ENCODE measurements around the gene PLEKHG5.
A peak's percentile ranks its signal among the peaks of the same experiment; 100 is the strongest.

Gene PLEKHG5

GRCh38 chr1:6450005-6450450 is 41.4 kb downstream of the PLEKHG5 start:
- TF ChIP-seq EZH2phosphoT487 (conservative IDR thresholded peaks at IDR 0.05; ENCODE audit: low read length) (no peak), CTCF (IDR thresholded peaks at IDR 0.05; ENCODE audit: insufficient read depth, low read length, poor library complexity, severe bottlenecking) (no peak)
- H3K27me3 ChIP-seq (ENCODE audit: low read length): no peaks in the 10 kb centered on the region

GRCh38 chr1:6448749-6449631 is 42.5 kb downstream of the PLEKHG5 start:
- H3K4me3 ChIP-seq (ENCODE audit: insufficient read depth, low read length, poor library complexity, severe bottlenecking): no peak overlapping the region
- H3K9ac ChIP-seq (ENCODE audit: low read length): no peak overlapping the region
- no peaks in the 10 kb centered on the region for H3K9me2 ChIP-seq (replicated peaks; ENCODE audit: insufficient read depth, low read length)
- no peaks in the 10 kb centered on the region for H3K27me3 ChIP-seq (ENCODE audit: low read length)
- H3K27ac ChIP-seq (ENCODE audit: low read depth, low read length): no peak overlapping the region
- H3K9me3 ChIP-seq (ENCODE audit: insufficient read depth, low read length): no peaks in the 10 kb centered on the region
- no peaks in the 10 kb centered on the region for H3K79me2 ChIP-seq (ENCODE audit: insufficient read depth, low read length)
- no peak overlapping the region for H3K4me2 ChIP-seq (ENCODE audit: low read depth, low read length, poor library complexity, severe bottlenecking)
- no peaks in the 10 kb centered on the region for H3F3A ChIP-seq (ENCODE audit: insufficient read depth)
- no peaks in the 10 kb centered on the region for H3K36me3 ChIP-seq (ENCODE audit: low read length)
- H4K20me1 ChIP-seq (ENCODE audit: low read depth, low read length): no peaks in the 10 kb centered on the region
- H2AFZ ChIP-seq (ENCODE audit: low read depth, low read length, severe bottlenecking): no peak overlapping the region
- no peak for TF ChIP-seq EZH2phosphoT487 (conservative IDR thresholded peaks at IDR 0.05; ENCODE audit: low read length)
- TF ChIP-seq CTCF (IDR thresholded peaks at IDR 0.05; ENCODE audit: insufficient read depth, low read length, poor library complexity, severe bottlenecking): no peak

More at GRCh38 chr1:6450005-6450450, 41.4 kb downstream of the PLEKHG5 start:
- Histone ChIP-seq H3K9me2 (replicated peaks; ENCODE audit: insufficient read depth, low read length) (no peaks in the 10 kb centered on the region), H3F3A (ENCODE audit: insufficient read depth) (no peaks in the 10 kb centered on the region), H4K20me1 (ENCODE audit: low read depth, low read length) (no peaks in the 10 kb centered on the region), H3K9me3 (ENCODE audit: insufficient read depth, low read length) (no peaks in the 10 kb centered on the region), H3K79me2 (ENCODE audit: insufficient read depth, low read length) (no peaks in the 10 kb centered on the region), H2AFZ (ENCODE audit: low read depth, low read length, severe bottlenecking) (no peak overlapping the region), H3K9ac (ENCODE audit: low read length) (no peak overlapping the region), H3K4me3 (ENCODE audit: insufficient read depth, low read length, poor library complexity, severe bottlenecking) (no peak overlapping the region), H3K4me2 (ENCODE audit: low read depth, low read length, poor library complexity, severe bottlenecking) (no peak overlapping the region), H3K27ac (ENCODE audit: low read depth, low read length) (no peak overlapping the region), H3K36me3 (ENCODE audit: low read length) (no peaks in the 10 kb centered on the region)

- Histone ChIP-seq H2AFZ (ENCODE audit: low read depth, low read length, severe bottlenecking) (no peak overlapping the region), H3K9me2 (replicated peaks; ENCODE audit: insufficient read depth, low read length) (no peaks in the 10 kb centered on the region), H3K27me3 (ENCODE audit: low read length) (no peaks in the 10 kb centered on the region), H3K27ac (ENCODE audit: low read depth, low read length) (no peak overlapping the region), H3K4me2 (ENCODE audit: low read depth, low read length, poor library complexity, severe bottlenecking) (peak overlapping the region; percentile 39), H3K9me3 (ENCODE audit: insufficient read depth, low read length) (no peaks in the 10 kb centered on the region), H3K9ac (ENCODE audit: low read length) (peak overlapping the region; percentile 20; the same call in 1 of the 2 replicates), H3F3A (ENCODE audit: insufficient read depth) (no peaks in the 10 kb centered on the region), H3K79me2 (ENCODE audit: insufficient read depth, low read length) (no peaks in the 10 kb centered on the region), H3K4me3 (ENCODE audit: insufficient read depth, low read length, poor library complexity, severe bottlenecking) (peak overlapping the region; percentile 21), H3K36me3 (ENCODE audit: low read length) (no peaks in the 10 kb centered on the region), H4K20me1 (ENCODE audit: low read depth, low read length) (no peaks in the 10 kb centered on the region)
- no peak for TF ChIP-seq EZH2phosphoT487 (conservative IDR thresholded peaks at IDR 0.05; ENCODE audit: low read length)
- TF ChIP-seq CTCF (IDR thresholded peaks at IDR 0.05; ENCODE audit: insufficient read depth, low read length, poor library complexity, severe bottlenecking): no peak
Observed at GRCh38 chr1:6447818-6448748, 43.4 kb downstream of the PLEKHG5 start.
